ENCODE measurements around the gene TMPRSS11F.

Gene TMPRSS11F

DNA sequence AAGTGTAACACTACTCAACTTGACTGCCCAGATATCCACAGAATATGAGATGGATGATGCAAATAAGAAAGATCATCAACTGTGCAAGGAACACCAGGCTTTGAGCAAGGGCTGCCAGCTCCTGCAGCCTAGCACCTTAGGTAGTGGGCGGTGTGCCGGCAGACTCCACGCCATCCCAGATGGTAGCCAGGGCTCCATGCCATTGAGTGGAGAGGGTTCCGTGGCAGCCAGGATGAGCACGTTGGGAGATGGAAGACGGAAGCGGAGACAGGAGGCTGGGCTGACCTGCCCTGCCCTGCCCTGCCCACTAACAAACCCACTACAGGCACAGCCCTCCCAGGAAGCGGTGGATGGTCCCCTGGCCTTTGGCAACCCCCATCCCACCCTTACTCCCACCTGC is 51.9 kb downstream of the TMPRSS11F start:
- DNase-seq (ENCODE audit: low read depth) = no peak

DNA sequence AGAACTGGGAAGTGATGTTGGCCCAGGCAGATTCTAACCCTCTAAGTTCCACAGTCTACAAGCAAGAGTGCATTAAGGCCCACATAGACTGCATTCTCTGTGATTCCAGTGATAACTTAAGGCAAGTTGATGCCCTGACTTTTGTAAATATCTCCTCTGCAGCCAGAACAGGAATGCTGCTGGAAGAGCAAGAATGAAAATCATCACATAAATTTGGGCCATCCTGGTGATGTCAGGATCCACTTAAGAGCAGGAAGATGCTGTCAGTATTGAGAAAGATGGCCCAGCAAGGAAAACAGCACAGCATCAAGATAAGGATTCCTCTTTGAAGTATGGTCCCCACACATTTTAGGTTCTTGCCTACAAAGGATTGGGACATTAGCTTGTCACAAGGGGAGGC is 52.4 kb downstream of the TMPRSS11F start:
- DNase-seq (ENCODE audit: low read depth) = no peak

DNA sequence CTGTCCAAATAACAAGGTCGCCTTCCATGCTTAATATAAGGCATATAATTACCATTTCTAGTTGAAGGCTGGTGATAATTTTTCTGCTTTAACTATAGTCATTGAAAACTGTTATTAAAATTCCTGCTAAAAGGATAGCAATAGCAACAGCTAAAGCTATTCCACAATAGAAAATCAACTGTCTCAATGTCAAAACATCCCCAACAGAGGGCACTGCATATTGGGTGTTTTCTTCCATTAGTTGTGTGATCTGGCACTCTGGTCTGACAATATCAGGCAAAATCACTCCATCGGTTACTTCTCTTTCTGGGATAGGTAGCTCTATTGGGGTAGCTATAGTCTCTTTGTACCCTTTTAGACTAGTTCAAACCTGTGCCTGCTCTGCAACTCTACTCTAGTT is 53.5 kb downstream of the TMPRSS11F start:
- no peak for DNase-seq (ENCODE audit: low read depth)

DNA sequence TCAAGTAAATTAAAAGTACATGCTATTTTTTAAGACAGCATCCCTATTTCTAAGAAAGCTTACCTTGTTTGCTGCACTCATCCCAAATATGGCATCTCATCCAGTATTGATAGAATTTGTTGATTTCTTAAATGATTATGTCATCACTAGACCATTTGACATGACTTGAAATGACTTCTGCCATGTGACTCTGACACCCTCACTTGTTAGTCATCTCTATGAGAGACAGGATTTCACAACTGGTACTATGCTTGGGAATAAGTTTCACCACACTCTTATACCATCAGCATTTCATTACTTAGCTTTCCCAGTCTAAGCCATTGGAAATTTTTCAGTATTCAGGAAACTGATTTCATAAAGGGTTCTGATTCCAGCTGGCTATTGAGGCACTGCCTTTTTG is 55.3 kb downstream of the TMPRSS11F start:
- no peak for DNase-seq (ENCODE audit: low read depth)

DNA sequence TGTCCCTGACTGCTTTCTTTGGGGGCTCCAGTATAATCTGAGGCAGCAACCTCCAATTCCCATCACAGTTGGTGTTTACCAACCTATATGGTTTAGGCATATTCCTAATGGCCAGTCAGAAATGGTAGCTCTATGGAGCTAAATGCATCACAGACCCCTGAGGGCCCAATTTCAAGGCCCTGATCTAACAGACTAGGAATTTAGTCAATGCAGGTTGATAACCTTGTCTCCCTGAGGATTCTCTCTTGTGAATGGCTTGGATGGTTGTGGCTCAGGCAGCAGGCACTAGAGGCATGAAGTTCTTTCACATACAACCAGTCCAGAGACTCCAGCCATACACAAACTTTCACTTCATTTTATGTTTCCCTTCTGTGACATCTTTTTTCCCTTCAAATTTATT is 59.4 kb downstream of the TMPRSS11F start:
- no peak for DNase-seq (ENCODE audit: low read depth)

DNA sequence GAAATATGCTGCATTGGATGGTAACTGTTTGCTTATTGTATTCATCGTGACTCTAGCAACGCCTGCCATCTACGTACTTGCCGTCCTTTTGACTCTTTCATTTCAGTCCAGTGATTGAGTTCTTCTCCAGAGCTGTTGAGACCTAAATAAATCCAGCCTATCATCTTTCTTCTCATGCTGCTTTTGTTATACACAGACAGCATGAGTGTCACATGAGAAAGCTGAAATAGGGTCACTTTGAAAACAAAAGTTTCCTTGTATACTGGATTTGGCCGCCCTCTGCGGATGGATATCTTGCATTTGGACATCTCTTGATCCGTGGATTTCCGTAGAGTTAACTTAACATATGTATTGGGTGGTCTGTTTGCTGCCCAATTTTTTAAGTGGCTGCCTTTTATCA is 67.2 kb downstream of the TMPRSS11F start:
- DNase-seq (ENCODE audit: low read depth) = no peak

DNA sequence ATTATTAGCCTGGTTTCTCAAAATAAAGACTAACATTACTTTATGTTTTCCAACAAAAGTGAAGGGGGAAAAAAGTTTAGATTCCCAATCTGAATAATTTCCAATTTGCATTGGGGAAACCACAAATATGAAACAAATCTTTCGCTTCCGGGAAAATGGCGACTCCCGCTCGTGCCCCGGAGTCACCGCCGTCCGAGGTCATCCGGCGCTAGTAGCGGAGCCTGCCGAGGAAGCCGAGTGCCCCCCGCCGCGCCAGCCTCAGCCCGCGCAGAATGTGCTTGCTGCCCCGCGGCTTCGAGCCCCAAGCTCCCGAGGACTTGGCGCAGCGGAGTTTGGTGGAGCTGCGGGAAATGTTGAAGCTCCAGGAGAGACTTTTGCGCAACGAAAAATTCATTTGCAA is 91.4 kb downstream of the TMPRSS11F start:
- DNase-seq (ENCODE audit: low read depth) = no peak

DNA sequence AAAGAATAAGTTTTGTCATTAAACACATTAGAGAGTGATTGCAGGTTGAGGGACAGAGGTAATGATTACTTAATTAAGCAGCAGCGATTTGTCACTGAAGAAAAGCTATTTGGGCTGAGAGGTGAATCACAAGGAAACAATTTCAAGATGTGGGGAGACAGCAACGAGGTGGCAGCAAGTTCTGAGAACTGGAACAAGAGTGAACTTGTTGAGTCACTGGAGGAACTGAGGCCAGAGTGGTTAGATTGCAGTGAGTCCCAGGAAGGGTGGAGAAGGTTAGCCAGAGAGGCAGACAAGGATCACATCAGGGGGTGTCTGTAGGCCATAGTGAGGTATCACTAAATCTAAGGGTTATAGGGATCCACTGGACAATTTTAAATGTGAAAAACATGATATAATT is 108.5 kb downstream of the TMPRSS11F start:
- peak; percentile 50 for DNase-seq (ENCODE audit: low read depth)

DNA sequence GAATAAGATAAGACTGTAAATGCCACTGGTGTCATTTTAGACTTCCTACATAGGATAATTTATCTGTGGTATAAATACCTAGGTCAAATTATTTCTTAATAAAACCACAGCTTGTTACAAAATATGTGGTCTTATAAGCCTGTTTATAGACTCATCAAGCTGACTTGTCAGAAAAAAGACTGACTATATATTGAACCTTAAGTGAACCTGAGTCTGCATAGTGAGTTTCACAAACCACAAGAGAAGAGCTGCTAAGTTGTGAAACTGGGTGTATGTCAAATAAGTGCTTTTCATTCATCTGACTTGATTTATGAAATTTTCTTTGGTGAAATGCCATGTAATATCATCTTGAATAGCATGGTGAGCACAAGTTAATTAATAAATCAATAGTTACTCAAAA is 118.0 kb downstream of the TMPRSS11F start:
- no peak for DNase-seq (ENCODE audit: low read depth)
